GM21576 (cell line): ENCODE results near the gene GSDMA.
"Not testable (repeated sequence)": the region's sequence is repeated elsewhere in the genome, so short reads cannot be mapped to it uniquely, and the experiment has no call there.

Experiments
- ATAC-seq: cut with Tn5 transposase; IDR thresholded peaks from one replicate; pipeline ENCODE4 v1.9.1; 2021; ENCODE audit warnings: mild to moderate bottlenecking, moderate library complexity; ENCODE audit not compliant: unreplicated experiment

Gene GSDMA

DNA sequence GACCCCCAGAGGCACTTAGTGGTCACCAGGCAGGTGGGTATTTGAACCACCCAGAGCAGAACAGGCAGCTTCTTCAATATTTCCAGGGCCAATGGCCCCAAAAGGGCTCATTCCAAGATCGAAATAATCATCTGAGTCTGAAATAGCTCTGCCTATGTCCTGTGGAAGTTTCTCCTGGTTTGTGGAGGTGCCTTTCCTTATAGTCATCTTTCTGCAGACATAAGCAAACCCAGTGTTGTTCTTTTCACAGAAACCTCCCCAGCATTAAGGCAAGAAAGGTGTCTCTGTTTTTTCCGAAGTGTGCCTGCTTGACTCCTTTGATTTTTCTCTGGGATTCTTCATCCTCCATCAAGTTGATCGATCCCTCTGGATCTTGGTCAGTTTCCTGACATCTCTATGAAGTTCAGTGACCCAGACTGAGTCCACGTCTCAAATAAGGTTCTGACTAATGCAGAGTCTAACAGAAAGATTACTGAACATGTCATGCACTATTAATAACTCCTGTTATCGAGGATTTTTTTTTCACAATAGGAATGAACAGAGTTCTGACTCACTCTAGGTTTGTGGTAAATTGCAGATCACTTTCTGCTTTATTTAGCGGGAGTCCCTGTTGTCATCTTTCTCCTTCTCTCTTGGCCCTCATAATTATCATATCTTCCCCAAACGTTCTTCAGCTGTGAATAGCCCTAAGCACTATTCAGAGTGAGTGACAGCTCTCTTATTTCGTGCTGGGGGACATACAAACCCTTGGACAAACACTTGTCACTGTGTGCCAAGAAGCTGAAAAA, 33.8 kb upstream of the GSDMA start:
- ATAC-seq, result no peak

DNA sequence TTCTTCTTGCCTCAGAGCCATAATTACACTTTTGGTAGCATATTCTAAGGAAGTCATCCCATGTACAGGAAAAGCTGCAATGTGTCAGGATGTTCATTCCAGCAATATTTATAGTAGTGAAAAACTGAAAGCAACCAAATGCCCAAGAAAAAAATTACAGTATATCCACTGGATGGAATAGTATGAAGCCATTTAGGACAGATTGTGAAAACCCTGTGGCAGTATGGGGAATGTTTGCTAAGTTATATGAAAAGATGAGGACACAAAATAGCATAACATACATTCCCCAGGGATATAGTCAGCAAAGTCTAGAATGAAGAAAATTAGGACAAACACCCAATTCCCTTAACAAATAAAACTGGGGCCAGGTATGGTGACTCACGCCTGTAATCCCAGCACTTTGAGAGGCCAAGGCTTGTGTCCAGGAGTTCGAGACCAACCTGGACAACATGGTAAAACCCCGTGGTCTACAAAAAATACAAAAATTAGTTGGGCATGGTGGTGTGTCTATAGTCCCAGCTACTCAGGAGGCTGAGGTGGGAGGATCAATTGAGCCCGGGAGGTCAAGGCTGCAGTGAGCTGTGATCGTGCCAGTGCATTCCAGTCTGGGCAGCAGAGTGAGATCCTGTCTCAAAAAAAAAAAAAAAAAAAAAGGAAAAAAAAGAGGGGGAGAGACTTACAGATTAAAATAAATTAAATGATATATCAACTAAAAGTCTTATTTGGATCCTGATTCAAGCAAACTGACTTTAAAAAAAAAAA, 33.0 kb upstream of the GSDMA start:
- ATAC-seq, result no peak

DNA sequence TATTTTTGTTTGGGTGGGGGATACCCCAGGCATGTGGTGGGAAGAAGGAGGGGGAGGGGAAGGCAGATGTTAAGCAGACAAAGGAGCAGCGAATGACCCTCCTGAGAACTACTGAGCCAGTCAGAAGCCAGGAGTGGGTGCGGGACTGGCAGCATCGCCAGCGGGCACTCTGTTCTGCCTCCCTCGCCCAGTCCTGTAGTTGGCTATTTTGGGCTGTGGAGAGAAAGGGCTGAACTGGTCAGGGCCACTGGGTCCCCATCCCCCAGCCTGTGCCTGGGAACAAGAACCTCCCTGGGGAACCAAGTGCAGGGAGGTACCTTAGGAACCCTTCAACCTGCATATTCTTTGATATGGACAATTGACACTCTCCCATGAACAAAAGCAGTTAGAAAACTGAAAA, 28.9 kb upstream of the GSDMA start:
- no peak for ATAC-seq

DNA sequence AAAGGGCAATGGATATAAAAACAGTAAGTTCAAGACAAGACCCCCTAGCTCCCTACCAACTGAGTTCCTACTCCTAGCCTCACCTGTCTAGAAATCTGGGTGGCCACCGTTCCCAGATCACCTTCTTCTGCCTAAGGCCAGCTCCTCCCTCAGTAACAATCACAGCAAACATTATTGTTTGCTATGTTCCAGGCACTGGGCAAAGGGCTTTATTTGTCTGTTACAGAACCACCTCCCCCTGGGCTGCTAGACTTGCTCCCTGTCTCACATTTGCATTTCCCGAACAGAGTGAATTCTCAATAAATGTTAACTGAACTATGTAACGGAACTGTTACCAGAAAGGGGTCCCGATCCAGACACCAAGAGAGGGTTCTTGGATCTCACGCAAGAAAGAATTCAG, 28.5 kb upstream of the GSDMA start:
- no peak for ATAC-seq

DNA sequence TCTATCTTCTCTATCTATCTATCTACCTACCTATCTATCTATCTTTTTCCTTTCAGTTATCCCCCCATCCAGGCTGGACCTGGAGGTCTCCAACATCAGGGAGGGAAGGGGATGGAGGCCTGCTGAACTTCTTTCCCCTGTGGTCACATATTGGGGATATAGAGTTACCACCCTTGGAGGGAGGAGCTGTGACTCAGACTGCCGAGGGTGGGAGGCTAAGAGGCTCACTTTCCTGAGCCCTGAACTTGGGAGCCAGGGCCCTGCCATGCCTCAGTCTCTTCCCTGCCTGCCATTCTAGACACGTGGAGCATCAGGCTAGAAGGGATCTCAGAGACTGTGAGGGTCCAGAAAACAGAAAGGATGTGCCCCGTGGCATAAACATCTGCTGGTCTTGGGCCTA, 26.9 kb upstream of the GSDMA start:
- no peak for ATAC-seq

DNA sequence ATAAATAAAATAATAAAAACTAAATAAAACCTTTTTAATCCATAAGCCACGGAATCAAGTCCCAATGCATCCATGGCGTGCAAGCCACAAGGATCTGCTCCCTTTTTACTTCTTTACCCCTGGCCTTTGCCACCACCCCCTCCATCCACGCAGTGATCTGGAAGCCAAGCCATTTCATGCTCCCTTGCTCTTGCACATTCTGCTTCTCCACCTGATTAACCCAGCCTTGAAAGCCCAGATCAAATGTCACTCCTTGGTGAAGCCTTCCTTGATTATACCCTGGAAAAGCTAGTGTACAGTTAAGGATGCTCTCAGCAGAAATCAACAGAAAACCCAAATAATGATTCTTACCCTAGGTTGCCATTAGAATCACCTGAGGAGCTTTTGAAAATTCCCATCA, 25.4 kb upstream of the GSDMA start:
- no peak for ATAC-seq

DNA sequence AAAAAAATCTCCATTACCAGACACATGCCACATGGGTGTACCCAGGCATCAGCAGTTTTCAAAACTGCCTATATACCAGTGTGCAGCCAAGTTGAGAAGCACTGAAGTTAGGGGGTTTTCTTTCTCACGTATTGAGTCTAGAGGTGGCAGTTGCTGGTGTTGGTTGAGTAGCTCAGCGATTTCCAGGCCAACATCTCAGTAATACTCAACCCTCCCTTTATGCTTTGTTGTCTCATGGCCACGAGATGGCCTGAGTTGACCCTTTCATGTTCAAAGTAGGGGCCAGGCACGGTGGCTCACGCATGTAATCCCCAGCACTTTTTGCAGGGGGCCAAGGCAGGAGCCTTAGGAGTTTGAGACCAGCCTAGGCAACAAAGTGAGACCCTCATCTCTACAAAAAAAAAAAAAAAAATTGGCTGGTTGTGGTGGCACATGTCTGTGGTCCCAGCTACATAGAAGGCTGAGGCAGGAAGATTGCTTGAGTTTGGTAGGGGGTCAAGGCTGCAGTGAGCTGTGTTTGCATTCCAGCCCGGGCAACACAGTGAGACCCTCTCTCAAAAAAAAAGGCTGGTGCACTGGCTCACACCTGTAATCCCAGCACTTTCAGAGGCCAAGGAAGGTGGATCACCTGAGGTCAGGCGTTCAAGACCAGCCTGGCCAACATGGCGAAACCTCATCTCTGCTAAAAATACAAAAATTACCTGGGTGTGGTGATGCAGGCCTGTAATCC, 24.5 kb upstream of the GSDMA start:
- no peak for ATAC-seq

DNA sequence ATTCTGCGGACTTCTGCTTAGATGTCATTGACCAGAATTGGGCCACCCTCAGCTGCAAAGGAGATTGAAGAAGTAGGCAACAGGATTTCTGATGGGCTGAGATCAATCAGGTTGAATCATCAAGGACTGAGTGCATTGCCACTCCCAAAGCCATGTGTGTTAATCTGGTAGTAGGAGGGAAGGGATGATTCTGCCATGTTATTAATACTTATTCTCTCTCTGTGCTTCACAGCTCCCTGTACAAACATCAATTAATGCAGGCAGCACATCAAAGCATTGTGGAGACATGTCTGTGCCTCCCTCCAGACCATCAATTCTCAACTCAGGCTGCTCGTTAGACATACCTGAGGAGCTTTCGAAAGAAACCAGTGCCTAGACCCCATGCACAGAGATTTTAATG, 23.7 kb upstream of the GSDMA start:
- ATAC-seq, result no peak

DNA sequence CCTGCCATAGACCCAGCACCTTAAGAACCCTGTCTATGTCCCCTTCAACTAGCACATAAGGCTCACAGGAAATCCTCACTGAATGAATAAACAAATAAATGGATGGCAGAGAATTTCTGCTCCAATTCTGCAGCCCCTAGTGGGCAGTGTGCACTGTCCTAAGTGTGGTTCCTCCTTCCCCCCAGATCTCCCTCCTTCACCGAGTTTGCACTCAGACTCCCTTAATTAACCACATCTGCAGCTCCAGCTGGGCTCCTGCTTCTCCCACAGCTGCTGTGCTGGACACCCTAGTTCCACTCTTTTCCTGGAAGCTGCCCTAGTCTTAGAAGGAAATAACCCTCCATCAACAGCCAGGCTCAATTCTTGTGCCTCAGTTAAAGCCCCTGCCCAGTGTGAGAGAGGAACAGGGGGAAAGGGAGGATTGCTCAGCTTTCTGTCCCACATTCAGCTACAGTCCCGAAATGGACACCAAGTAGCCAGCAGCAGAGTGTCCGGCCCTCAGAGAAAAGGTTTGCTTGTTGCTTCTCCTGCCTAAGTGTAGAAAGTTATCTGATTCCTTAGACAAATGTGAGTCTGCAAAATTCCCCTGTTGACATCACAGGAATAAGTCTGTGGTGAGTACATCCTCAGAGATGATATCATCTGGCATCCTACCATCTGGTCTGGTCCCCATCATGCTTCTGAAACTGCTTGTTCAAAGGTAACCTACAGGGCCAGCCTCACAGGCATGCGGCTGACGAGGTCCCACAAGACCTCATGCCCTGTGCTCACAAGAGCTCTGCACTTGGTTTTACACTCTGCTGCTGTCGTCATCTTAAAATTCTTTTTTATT, 23.0 kb upstream of the GSDMA start:
- ATAC-seq, result no peak

DNA sequence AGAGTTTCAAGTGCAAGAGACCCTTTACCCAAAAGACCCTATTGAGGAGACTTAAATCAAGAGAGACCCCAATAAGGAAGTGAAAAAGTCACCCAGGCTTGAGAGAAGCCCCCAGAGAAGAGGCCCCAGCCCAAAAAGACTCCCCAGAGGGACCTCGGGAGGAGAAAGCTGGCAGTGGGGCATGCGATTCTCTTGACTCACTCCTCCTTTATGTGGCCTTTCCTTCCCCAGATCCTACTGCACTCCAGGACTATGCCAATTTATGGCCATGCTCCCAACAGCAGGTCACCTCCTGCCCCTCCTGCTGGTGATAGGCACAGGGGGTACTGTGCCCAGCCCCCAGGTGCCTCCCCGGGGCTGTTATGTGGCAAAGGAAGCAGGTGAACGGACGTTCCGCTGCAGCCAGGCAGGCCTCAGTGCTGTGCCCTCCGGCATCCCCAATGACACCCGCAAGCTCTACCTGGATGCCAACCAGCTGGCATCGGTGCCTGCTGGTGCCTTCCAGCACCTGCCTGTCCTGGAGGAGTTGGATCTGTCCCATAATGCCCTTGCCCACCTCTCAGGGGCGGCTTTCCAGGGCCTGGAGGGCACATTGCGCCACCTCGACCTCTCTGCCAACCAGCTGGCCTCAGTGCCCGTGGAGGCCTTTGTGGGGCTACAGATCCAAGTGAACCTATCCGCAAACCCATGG, 19.0 kb upstream of the GSDMA start:
- no peak for ATAC-seq

DNA sequence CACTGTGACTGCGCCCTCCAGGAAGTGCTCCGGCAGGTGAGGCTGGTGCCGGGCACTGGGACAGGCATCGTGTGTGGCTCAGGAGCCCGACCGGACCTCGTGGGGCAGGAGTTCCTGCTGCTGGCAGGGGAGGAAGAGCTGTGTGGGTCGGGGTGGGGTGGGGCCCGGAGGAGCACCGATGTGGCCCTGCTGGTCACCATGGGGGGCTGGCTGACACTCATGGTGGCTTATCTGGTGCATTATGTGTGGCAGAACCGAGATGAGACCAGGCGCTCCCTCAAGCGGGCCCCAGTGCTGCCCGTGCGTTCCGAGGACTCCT, 18.5 kb upstream of the GSDMA start:
- ATAC-seq, result no peak

DNA sequence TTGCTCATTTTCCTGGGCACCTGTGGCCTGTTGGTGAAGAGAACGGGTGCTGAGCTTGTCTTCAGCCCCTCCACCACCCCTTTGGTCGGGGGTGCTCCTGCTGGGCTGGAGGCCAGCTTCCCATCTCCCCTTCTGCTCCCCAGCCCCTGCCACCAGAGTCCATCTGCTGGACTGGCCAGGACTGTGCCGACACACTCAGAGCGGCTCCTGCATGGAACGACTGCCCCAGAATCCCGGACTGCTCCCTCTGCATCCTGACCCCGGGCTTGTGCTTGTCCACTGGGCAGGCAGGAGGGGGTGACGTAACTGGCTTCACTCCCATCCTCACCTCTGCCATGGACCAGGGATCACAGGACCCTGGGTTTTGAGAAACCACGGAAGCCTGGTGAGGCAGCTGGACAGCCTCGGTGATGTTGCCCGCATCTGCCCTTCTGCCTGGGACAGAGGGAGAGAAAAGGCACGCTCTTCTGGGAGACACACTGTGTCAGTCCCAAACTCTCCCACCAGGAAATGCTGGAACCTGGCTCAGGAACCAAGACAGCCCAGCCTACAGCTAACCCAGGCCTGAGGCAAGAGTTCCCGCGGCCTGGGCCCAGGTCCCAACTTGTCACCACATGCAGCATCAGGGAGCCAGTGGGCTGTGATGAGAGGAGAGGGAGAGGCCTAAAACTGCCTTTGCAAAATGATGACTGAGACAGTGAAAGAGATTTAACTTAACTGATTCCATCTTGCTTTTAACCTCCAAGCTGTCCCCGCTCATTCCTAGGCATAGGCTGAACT, 16.1 kb upstream of the GSDMA start:
- ATAC-seq, result no peak

DNA sequence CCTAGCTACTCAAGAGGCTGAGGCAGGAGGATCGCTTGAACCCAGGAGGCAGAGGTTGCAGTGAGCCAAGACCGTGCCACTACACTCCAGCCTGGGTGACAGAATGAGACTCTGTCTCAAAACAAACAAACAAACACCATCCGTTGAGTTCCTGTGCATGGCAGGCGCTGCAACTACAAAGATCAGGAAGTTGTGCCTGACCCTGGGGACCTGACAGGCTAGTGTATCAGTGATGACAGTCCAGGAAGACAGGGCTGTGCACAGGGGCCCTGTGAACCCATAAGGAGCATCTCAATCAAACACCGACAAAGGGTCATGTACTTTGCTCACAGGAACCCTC, 14.3 kb upstream of the GSDMA start:
- ATAC-seq, result not testable (repeated sequence)

DNA sequence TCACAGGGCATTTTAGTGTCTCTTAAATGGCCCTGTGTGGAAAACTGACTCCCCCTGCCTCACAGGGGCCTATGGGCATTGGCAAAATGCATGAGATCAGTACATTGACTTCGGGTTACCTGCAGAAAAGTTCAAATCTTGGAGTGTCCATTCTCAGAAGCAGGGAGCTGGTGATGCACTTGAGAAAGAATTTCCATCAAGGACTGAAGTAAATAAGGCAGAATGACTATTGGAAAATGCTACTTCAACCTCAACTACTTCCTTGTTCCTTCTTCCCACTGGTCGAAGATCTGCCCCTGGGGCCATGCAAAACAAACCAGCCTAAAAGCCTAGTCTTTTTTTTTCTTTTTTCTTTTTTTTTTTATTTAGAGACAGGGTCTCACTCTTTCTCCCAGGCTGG, 13.8 kb upstream of the GSDMA start:
- ATAC-seq, result no peak

DNA sequence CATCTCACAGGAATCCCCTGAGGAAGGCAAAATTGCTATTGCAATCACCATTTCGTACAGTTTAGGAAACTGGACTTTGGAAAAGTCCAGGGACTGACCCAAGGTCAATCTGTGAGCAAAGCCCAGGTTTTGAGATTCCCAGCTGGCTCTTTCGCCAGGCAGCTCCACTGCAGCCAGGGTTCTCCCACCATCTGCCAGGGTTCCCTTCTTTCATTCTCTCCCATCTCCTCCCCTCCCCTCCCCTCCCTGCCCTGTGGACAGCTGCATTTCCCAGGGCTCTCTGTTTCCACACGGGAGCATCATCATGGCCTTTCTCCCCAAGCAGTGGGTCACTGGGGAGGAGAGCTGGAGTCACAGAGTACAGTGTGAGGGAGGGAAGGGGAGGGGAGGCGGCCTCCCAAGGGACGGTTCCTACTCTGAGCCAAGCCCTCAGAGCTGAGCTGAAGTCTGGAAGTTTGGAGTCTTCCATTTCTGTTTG, 11.9 kb upstream of the GSDMA start:
- no peak for ATAC-seq

DNA sequence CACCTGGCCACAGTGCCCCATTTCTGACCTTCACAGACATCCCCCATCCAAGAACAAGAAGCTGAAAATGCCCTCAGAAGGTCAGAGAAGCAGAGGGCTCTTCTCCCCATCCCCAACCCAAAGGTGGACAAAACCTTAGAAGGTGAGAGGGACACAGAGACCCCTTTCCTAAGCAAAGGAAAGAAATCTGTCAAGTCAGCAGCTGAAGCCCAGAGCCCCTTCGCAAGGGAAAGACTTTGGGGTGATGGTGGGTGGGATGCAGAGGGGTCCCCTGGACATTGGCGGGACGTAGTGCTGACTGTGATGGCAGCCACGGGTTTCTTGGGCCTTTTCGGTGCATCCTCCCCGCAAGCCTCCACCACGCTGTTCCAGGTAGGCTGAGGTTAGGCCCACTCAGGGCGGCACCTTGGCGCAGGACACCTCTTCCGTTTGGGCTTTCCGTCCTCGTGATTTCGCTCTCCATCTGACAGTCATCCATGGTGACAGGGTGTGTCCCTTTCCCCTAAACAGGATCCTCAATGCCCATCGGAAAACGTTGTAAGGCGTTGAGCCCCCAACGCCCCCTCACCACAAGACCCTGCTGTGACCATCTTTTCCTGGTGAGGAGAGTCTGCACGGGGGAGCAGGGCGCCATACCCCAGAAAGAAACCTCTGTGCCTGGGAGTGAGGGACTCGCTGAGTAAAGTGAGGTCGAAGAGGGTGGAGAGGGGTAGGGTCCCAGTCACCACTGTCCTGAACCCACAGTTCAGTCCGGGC, 10.7 kb upstream of the GSDMA start:
- no peak for ATAC-seq

DNA sequence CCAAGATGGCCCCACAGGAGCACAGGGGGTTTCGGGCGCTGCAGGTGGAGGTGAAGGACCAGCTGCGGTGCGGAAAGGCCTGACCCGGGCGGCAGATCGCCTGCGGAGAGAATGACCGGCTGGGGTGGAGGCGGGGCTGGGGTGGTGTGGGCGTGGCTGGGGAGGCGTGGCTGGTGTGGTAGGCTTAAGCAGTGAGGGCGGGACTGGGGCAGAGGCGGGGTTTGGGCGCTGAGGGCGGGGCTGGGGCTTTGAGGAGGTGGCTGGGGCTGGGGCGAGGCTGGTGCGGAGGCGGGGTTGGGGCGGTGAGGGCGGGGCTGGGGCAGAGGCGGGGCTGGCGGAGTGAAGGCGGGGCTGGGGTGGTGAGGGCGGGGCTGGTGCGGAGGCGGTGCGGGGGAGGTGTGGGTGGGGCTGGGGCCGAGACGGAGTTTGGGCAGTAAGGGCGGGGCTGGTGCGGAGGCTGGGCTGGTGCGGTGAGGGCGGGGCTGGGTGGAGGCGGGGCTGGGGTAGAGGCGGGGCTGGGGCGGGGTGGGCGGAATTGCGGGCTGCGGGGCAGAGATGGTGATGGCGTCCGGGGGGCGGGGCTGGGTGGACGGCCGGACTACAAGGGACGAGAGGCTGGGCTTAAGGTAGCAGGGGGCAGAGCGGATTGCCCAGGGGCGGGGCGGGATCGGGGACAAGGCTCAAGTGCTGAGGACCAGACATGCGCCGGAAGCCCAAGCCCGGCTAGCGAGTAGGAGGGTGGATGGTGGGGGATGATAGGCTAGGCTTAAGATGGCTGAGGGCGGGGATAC, 9.9 kb upstream of the GSDMA start:
- ATAC-seq, result peak; percentile 64

DNA sequence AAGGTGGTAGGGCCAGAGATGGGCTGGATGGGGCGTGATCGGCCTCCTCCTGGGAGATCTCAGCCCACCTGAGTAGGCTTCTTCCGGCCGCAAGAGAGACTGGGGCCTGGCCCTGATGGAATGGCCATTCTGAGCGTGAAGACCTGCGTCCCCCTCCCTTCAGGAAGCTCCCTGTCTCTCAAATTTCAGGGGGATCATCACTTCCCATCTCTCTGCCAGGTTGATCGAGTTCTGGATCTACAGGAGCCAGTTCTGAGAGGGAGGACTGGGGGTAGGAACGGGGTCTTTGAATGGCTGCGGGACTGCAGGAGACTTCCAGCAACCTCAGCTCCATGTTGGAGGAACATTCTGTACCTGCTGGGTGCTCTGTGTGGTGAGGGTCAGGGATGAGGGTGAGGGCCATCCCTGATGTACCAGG, 9.3 kb upstream of the GSDMA start:
- ATAC-seq, result no peak
